ENCODE results near the gene KLF17.

The KLF17 gene

GRCh38 chr1:44101328-44101727 lies 17.3 kb upstream of the KLF17 start:
- Mint-ChIP-seq H3K4me3 (no peak overlapping the region), H3K36me3 (ENCODE audit: low read depth) (peaks cover 6% of the 10 kb centered on the region), H3K27me3 (ENCODE audit: low read depth) (peaks cover 34% of the 10 kb centered on the region), H3K4me1 (no peaks in the 10 kb centered on the region), H3K9me3 (peaks cover 17% of the 10 kb centered on the region), H3K27ac (no peak overlapping the region)
- TF ChIP-seq CTCF (IDR thresholded peaks at IDR 0.05; ENCODE audit: unreplicated experiment in 3 of 3), result no peak

DNA sequence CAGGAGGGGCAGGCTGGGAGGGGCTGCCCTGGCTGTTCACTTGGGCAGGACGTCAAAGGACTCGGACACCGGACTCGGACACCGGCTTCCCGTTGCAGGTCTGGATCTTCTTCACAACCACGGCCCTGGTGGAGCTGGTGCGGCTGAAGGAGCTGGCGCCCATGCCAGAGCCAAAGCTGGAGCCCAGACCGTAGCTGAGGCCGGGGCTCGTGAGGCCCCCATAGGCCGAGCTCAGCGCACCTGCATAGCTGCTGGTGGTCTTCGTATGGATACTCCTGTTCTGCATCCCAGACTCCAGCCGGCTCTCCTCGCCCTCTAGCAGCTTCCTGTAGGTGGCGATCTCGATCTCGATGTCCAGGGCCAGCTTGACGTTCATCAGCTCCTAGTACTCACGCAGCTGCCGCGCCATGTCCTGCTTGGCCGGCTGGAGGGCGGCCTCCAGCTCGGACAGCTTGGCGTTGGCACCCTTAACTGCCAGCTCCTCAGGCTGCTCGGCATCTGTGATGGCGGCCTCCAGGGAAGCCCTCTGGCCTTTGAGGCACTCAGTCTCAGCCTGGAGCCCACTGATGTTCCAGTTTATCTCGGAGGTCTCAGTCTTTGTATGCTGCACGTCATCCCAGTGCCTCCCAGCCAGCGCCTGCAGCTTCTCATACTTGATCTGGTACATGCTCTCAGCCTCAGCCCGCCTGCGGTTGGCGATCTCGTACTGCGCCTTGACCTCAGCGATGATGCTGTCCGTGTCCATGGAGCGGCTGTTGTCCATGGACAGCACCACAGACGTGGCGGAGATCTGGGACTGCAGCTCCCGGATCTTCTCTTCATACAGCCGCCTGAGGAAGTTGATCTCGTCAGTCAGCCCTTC lies 15.1 kb upstream of the KLF17 start:
- no peak overlapping the region for H3K27ac Mint-ChIP-seq
- no peaks in the 10 kb centered on the region for H3K9me3 Mint-ChIP-seq
- H3K27me3 Mint-ChIP-seq (ENCODE audit: low read depth), result peaks cover 44% of the 10 kb centered on the region
- no peaks in the 10 kb centered on the region for H3K36me3 Mint-ChIP-seq (ENCODE audit: low read depth)
- no peak overlapping the region for H3K4me3 Mint-ChIP-seq
- no peak for TF ChIP-seq CTCF (IDR thresholded peaks at IDR 0.05; ENCODE audit: unreplicated experiment in 3 of 3)
- H3K4me1 Mint-ChIP-seq, result no peaks in the 10 kb centered on the region

DNA sequence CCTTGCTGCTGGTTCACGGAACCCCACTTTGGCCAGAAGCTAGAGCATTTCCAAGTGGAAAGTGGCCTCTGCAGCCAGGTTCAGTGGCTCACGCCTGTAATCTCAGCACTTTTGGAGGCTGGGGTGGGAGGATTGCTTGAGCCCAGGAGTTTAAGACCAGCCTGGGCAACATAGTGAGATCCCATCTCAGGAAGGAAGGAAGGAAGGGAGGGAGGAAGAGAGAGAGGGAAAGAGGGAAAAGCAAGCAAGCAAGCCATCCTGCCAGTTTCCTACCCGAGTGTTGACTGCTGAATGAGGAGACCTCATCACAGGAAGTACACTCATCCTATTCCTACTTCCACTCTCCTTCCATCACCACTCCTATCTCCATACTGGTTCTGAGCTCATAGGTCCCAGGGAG lies 12.8 kb upstream of the KLF17 start:
- Mint-ChIP-seq H3K27me3 (ENCODE audit: low read depth) (peaks cover 49% of the 10 kb centered on the region), H3K4me1 (no peaks in the 10 kb centered on the region), H3K27ac (no peak overlapping the region), H3K36me3 (ENCODE audit: low read depth) (no peaks in the 10 kb centered on the region), H3K4me3 (no peak overlapping the region), H3K9me3 (no peaks in the 10 kb centered on the region)
- no peak for TF ChIP-seq CTCF (IDR thresholded peaks at IDR 0.05; ENCODE audit: unreplicated experiment in 3 of 3)

- H3K27ac Mint-ChIP-seq, result no peak overlapping the region
- no peaks in the 10 kb centered on the region for H3K9me3 Mint-ChIP-seq
- peaks cover 44% of the 10 kb centered on the region for H3K27me3 Mint-ChIP-seq (ENCODE audit: low read depth)
- H3K4me1 Mint-ChIP-seq, result no peaks in the 10 kb centered on the region
- no peak for TF ChIP-seq CTCF (IDR thresholded peaks at IDR 0.05; ENCODE audit: unreplicated experiment in 3 of 3)
- no peak overlapping the region for H3K4me3 Mint-ChIP-seq
- no peaks in the 10 kb centered on the region for H3K36me3 Mint-ChIP-seq (ENCODE audit: low read depth)
These were observed 10.4 kb upstream of the KLF17 start for GRCh38 chr1:44108241-44108640.

DNA sequence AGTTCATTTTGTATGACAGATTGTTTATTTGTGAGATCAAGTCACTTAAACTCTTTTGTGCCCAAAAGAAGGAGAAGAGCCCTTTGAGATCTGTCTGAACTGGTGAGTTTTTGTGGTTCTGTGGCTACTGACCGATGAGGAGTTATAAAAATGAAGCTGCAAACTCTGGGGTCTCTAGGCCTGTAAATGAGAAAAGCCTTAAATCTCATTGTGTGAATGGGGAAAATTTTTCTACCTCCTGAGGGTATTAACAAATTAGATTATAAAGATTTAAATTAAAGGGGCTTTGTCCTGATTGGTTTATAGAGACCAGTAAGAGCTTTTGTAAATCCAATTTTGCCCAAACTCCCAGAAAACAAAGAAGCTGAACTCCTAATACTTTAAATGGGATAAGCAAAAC lies 9.7 kb upstream of the KLF17 start:
- H3K4me1 Mint-ChIP-seq, result no peaks in the 10 kb centered on the region
- H3K9me3 Mint-ChIP-seq, result no peaks in the 10 kb centered on the region
- H3K36me3 Mint-ChIP-seq (ENCODE audit: low read depth), result no peaks in the 10 kb centered on the region
- H3K27me3 Mint-ChIP-seq (ENCODE audit: low read depth), result peaks cover 49% of the 10 kb centered on the region
- no peak for TF ChIP-seq CTCF (IDR thresholded peaks at IDR 0.05; ENCODE audit: unreplicated experiment in 3 of 3)
- H3K4me3 Mint-ChIP-seq, result no peak overlapping the region
- no peak overlapping the region for H3K27ac Mint-ChIP-seq

DNA sequence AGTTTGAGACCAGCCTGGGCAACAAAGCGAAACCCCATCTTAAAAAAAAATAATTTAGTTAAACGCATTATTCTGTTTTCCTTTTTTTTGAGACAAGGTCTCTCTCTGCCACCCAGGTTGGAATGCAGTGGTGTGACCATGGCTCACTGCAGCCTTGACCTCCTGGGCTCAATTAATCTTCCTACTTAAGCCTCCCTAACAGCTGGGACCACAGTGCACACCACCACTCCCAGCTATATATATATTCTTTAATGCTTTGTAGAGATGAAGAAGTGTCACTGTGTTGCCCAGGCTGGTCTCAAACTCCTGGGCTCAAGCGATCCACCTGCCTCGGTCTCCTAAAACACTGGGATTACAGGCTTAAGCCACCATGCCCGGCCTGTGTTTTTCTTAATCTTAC lies 7.7 kb upstream of the KLF17 start:
- Mint-ChIP-seq H3K27me3 (ENCODE audit: low read depth) (peaks cover 38% of the 10 kb centered on the region), H3K36me3 (ENCODE audit: low read depth) (no peaks in the 10 kb centered on the region), H3K27ac (no peak overlapping the region), H3K4me1 (no peaks in the 10 kb centered on the region), H3K4me3 (no peak overlapping the region), H3K9me3 (no peaks in the 10 kb centered on the region)
- TF ChIP-seq CTCF (IDR thresholded peaks at IDR 0.05; ENCODE audit: unreplicated experiment in 3 of 3), result no peak

Measured in nephron (organoid).